GM18505 (cell line): ENCODE results near the gene TNIK.

ENCODE experiments used
- ATAC-seq: cut with Tn5 transposase; IDR thresholded peaks from one replicate; pipeline ENCODE4 v1.9.1; 2021; ENCODE audit not compliant: unreplicated experiment
- POLR2A ChIP-seq: IDR thresholded peaks from 4 replicates; pipeline ENCODE4 v1.6.1; 2011; ENCODE audit warnings: borderline replicate concordance; ENCODE audit not compliant: insufficient read depth, insufficient read length; ENCODE audit errors: extremely low read depth

The TNIK gene

DNA sequence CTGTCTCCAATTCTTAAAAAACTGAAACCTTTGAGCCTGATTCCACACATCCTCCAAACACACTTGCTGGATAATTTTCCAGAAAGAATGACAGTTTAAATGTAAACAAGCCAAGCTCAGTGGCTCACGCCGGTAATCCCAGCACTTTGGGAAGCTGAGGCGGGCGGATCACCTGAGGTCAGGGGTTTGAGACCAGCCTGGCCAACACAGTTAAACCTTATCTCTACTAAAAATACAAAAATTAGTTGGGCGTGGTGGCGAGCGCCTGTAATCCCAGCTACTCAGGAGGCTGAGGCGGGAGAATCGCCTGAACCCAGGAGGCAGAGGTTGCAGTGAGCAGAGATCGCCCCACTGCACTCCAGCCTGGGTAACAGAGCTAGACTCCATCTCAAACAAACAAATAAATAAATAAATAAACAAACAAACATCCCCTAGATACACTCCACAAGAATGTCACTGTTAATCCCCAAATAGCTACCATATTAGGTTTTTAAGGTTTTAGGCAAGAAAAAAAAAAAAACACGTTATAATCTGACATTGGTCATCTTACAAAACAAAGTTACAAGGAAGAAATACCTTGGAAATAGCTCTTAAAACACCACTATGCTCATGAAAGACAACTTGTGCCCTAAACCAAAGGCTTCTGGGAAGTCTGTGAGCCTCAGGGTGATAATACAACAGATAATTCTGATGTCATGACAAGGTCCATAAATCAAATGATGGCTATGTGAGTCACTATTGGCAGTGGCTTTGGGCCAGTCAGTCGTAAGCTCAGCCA, 13.2 kb downstream of the TNIK start:
- TF ChIP-seq POLR2A: no peak

DNA sequence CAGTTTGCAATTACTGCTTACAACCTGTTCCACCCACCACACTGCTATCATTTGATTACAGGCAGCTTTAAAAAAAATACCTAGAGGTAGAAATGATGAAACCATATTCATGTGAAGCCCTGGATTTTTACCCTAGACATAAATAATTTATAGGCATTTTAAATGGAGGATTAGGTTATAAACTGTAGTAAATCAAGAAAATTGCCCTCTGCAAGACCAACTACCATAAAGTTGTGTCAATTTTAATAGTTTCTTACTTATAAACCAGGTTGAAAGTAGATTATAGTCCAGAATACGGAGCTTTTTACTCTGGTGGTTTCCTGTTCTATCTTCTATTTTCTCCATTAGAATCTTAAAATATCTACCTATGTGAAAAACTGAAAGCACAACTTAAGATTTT, 13.9 kb downstream of the TNIK start:
- ATAC-seq: no peak
- TF ChIP-seq POLR2A: no peak

More for the DNA sequence above, 13.2 kb downstream of the TNIK start:
- no peak for ATAC-seq

DNA sequence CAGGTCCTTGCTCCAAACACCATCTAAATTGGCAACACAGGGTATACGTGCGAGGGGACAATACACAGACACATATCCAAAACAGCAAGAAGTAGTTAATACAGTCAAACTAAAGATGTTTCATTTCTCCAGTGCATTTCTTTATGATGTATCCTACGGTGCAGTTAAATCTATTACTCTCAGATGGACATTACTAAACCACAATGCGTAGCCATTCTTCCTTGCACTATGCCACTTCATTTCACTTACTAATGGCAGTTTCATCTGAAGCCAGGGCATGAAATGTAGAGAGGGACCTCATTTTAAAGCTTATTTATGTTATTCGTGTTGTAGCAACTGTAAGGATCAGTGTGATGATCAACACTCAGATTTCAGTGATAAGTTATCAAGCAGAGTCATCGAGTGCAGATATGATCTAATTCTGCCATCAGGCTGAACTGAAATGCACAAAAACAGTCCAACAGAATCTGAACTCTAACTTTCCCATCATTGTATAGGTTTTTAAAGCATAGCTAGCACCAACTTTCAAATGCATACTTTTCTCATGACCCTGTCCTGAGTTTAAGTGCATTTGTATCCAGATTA, 14.5 kb downstream of the TNIK start:
- TF ChIP-seq POLR2A: no peak
- ATAC-seq: no peak

DNA sequence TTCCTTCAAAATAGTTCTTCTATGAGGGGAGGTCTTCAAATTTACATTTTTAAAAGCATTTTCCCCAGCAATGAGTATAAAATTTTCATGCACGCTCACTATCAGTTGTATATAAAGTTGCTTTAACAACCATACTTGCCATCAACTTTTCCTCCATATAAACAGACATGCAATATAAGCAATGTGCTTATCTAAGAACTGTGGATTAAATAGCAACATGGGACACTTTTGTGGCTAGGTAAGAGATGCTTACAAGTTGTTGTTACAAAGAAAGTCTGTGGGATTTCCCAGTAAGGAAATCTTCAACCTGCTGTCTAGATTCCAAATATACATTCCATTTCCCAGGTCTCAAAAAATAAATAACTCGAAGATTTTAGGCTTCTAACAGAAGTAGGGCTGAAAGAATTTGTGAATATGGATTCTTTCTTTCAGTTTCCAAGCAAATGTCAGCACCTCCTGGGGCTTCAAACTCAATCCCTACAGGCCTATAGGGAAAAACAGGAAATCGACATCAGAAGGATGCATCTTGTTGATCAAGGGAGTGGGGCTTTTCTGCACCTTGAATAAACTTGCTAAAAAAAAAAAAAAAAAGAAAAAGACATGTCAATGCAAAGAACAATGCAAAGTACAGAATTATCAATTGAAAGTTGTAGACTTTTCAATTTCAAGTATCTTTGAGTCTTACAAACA, 16.1 kb downstream of the TNIK start:
- no peak for ATAC-seq
- TF ChIP-seq POLR2A: no peak

DNA sequence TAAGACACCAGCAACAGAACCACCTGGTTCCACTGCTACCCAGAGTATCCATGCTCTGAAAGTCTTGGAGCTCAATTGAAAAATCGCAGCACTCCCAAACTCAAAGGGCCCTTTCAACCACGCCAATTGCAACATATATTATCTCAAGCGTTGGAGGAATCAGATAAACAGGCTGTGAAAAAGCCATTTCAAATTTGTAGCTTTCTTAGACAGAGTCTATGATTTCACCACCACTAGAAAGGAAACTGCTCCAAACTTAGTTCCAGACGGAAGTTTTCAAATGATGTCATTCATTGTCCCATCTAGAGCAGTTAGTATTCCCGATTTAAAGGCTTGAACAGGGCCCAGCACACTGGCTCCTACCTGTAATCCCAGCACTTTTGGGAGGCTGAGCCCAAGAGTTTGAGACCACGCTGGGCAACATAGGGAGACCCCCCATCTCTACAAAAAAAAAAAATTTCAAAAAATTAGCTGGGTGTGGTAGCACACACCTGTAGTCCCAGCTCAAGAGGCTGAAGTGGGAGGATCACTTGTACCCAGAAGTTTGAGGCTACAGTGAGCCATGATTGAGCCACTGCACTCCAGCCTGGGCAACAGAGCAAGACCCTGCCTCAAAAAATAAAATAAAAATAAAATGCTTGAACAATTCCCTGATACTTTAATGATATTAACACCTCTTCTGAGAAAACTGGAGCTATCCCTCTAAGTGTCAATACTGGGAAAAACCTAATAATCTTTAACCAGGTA, 16.8 kb downstream of the TNIK start:
- ATAC-seq: no peak
- TF ChIP-seq POLR2A: no peak

DNA sequence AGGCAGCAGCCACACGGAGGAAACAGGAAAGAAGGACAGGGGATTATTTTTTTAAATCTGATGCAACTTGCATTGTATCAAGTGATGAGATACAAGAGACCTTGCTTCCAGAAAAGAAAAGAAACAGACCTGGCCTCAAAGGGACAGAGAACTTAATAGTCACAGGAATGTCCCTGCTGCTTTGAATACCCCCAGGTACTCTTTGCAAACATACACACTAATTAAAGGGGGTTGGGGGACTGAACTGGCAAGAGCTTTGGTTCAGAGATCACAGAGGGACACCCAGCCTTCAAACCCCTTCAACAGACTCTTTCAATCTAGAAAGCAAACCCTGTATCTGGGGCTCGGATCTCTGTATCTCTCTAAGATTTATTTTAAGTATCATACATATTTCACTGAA, 18.0 kb downstream of the TNIK start:
- ATAC-seq: no peak
- TF ChIP-seq POLR2A: no peak

DNA sequence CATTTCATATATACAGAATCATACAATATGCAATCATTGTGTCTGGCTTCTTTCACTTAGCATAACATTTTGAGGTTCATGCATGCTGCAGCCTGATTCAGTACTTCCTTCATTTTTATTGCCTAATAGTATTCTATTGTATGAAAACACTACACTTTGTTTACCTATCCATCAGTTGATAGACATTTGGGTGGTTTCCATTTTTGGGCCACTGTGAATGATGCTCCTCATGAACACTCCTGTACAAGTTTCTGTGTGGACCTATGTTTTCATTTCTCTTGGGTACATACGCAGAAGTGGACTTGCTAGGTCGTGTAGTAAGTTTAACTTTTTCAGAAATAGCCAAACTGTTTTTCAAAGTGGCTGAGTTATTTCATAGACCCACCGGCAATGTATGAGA, 18.8 kb downstream of the TNIK start:
- no peak for ATAC-seq

DNA sequence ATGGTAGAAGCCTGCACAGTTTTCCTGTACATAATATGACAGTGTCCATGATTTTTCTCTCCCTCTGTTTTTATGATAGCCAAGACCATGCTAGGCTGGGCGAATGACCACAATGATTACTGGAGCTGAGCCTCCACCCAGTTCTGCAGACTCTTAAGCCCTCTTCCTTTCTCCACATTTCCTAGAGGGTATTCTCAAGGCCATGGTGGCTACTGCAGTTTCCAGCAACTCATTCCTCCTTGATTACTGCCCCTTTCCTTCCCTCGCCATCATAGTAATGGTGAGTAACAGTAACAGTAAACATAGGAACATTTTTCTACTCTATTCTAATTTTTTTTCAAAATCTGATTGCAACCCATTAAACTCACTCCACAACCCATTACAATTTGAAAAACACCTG, 20.2 kb downstream of the TNIK start:
- no peak for ATAC-seq
- no peak for TF ChIP-seq POLR2A

More for the DNA sequence above, 18.8 kb downstream of the TNIK start:
- TF ChIP-seq POLR2A: no peak

DNA sequence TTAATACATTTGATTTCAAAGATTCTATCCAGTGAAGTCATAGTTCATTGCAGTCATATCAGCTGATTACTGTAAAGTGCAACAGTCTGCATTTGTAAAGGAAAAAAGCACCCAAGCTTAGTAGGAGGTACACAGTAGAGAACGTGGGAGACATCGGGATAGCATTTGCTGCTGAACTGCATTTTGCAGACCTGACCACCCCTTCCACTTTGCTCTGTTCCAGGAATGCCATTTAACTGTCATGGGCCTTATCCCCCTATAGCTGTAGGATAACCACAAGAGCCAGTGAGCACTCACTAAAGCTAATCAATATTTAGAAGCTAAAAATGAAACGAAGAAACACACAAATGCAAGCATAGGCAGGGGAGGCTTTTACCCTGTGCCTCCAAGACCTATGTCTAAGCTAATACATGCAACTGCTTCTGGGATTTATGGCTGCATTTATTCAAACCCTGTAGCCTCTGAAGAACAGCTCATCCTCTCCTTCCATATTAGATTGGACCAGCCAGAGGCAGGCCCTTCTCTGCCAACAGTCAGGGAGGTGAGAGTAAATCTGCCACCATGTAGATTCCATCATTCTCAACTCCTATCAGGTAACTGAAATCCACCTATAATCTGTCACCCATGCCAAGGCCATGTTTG, 23.0 kb downstream of the TNIK start:
- no peak for TF ChIP-seq POLR2A
- ATAC-seq: no peak

DNA sequence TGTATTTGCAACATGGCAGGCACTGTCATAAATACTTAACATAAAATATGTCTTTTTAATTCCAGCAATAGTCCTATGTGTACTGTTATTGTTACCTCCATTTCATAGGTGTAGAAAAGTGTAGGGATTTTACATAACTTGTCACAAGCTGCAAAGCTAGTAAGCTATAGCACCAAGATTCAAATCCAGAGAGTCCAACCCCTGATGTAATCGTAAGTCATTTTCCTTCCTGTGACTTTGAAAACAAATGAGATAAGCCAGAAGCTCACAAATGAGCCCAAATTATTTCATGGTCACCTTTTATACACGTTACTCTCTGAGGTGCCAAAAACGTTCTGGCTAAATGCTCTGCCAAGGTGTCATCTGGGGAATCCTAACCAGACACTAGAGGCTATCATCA, 23.8 kb downstream of the TNIK start:
- no peak for ATAC-seq
- TF ChIP-seq POLR2A: no peak

DNA sequence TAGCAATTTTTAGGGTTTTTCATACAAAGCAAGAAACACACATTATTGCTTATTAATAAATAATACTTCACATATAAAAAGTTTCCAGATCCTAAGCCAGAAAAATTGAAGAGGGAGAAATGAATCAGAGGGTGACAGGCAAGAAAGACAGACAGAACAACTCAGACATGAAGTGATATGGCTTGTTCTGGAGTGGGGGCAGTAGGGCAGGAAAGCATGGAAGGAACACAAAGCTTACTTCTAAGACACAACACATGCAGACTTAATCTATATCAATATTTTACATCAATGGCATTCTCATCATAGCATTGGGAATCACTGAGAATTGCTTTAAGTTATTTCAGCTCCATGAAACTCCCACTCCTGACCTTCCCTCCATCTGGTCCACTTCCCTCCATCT, 24.4 kb downstream of the TNIK start:
- ATAC-seq: no peak
- TF ChIP-seq POLR2A: no peak

DNA sequence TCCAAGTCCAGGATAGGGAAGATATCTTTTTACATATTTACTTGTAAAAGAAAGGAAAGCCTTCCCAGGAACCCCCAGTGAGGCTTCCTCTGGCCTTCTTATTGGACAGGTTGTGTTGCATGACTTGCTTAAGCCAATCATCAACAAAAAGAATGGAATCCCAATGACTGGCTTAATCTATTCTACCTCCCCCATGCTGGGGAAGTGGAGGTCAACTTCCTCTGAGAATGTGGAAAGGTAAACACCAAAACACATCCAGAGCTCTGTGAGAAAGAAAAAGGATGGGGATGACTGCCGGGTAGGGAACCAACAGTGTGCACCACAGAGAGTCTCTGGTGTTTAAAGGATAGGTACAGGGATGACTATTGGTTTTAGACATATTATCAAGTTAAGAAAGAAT, 25.1 kb downstream of the TNIK start:
- ATAC-seq: no peak

DNA sequence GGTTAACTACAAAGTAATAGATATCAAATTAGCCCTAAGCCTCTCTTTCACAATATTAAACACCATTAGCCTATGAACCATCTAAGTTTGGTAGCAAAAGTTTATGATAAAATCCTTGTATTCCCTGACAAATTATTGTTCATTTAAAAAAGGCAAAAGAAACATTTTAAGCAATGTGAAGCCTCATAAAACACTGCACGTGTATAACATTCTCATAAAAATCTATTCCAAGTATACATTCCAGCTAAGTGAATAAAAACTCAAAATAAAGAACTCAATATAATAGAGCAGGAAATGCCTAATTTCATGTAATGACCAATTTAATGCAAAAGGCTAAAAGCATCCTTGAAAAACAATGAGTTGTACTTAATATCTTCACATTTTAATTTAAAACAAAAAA, 27.7 kb downstream of the TNIK start:
- TF ChIP-seq POLR2A: no peak
- no peak for ATAC-seq

More for the DNA sequence above, 25.1 kb downstream of the TNIK start:
- no peak for TF ChIP-seq POLR2A

DNA sequence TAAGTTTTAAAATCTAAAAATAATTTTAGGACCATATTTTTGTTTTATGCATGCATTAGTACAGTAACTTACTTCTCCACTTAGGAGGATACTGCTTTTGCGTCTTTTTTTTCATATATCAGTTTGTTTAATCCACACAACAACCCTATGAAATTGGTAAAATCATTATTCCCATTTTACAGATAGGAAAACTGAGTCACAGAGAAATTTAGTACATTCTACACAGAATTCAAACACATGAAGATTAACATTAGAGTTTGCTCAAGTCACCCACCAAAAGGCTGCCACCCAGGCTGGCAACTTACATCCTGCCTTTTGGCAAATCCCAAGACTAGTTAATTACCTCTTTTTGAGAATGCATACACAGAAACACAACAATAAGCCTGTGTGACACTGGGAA, 28.7 kb downstream of the TNIK start:
- ATAC-seq: no peak
- TF ChIP-seq POLR2A: no peak

DNA sequence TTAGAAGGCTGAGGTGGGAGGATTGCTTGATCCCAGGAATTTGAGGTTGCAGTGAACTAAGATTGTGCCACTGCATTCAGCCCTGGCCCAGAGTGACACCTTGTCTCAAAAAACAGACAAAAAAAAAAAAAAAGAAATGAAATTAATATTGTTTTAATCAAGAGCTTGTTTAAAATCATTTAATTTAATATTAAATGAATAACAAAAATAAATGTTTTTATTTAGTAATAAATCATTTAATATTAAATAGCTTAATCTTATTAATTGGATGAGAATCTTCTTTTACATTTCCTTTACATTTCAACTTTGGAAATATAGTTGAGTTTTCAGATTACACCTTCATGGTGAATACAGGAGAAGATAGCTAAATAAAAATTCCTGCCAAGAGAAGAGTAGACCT, 29.7 kb downstream of the TNIK start:
- no peak for TF ChIP-seq POLR2A
- no peak for ATAC-seq
